GM18505 (cell line): Measurements from ENCODE around the gene DENND2C.

Experiments
- ATAC-seq: cut with Tn5 transposase; IDR thresholded peaks from one replicate; pipeline ENCODE4 v1.9.1; 2021; ENCODE audit not compliant: unreplicated experiment
- POLR2A ChIP-seq: IDR thresholded peaks from 4 replicates; pipeline ENCODE4 v1.6.1; 2011; ENCODE audit warnings: borderline replicate concordance; ENCODE audit not compliant: insufficient read depth, insufficient read length; ENCODE audit errors: extremely low read depth

DENND2C gene, protein sequence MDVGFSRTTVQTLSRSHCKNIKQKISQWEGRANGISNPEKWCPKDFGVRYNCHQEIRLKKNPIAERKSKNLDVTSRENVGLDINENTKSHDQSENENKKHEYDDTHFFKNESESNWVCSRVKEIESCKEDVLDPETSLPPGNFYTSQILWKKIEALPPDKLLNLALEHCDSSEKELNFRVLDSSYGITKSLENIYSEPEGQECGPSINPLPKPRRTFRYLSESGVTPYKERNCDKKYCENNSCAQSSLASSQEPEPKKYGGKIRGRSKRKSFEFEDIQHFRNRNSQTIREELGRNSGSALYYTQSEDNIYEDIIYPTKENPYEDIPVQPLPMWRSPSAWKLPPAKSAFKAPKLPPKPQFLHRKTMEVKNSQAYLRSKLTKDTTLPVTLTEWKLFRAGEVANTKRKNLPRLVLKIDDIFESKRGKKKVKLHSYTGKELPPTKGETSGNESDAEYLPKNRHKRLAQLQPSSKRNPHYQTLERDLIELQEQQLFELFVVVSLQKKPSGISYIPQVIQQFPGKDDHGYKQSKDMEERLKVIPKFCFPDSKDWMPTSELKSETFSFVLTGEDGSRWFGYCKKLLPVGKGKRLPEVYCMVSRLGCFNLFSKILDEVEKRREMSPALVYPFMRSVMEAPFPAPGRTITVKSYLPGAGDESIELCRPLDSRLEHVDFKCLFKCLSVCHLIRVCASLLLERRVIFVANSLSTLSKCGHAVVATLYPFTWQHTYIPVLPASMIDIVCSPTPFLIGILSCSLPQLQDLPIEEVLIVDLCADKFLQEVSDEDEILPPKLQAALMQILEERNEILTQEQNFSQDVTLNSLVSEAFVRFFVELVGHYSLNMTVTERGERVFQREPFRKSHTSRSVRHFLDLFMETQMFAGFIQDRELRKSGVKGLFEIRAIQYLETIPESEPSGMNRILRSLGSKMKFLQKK

DNA sequence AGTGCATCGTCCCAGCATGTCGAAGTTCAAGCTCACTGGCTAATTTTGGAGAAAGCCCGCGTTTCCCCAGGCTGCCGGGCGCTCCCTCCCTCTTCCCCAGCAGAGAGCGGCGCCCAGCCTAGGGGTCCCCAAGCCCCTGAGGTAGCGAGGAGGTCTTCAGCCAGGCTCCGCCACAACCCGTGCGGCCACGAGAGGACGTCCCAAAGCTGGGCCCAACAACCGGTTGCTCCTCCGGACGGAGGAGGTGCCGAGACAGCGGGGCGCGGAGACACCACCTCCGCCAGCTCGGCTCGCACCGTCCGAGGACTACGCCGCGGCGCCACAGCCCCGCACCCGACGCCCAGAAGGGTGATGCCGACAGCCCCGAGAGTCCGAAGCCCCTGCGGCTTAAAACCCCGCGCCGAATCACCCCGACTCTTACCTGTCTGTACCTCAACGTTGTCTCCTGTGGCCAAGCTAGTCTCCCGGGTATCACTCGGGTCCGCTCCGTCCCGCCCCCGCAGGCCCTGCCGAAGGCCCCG, at the start of gene DENND2C:
Gene DENND2C (minus strand): TSS at position 488 of the 521 bp plus-strand sequence. CDS start 44,065 bp downstream, outside the sequence.
- no peak for TF ChIP-seq POLR2A
- ATAC-seq, result peak; percentile 55

- no peak for TF ChIP-seq POLR2A
These were observed 49.6 kb upstream of the DENND2C start for GRCh38 chr1:114719424-114719787.

GRCh38 chr1:114718661-114719423, 49.0 kb upstream of the DENND2C start:
- no peak for TF ChIP-seq POLR2A
- ATAC-seq, result no peak

More at GRCh38 chr1:114719424-114719787, 49.6 kb upstream of the DENND2C start:
- no peak for ATAC-seq

GRCh38 chr1:114716304-114717170, 46.7 kb upstream of the DENND2C start, which contains the start of gene NRAS:
NRAS (minus strand) TSS chr1:114716771; CDS start chr1:114716160, 611 bp downstream.
- peak; percentile 97 for ATAC-seq
- peak; percentile 90 for TF ChIP-seq POLR2A

DNA sequence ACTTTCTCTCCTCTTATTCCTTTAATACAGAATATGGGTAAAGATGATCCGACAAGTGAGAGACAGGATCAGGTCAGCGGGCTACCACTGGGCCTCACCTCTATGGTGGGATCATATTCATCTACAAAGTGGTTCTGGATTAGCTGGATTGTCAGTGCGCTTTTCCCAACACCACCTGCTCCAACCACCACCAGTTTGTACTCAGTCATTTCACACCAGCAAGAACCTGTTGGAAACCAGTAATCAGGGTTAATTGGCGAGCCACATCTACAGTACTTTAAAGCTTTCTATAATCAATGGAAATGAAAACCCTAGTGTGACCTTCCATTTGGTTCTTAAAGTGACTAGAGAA, 46.1 kb upstream of the DENND2C start:
- TF ChIP-seq POLR2A, result no peak
- ATAC-seq, result no peak

DNA sequence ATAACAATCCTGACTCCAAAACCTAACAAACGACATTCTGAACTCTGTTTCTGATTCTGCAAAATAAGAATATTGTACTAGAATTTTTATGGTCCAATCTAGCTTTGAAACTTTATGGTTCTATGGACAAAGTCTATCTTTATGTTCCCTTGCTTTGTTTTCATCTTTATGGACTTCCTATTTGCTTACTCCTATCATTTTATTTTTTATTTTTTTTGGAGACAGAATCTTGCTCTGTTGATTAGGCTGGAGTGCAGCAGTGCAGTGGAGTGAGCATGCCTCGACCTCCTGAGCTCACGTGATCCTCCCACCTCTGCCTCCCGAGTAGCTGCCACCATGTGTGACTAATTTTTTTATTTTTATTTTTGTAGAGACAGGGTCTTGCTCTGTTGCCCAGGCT, 43.1 kb upstream of the DENND2C start:
- no peak for TF ChIP-seq POLR2A
- no peak for ATAC-seq

GRCh38 chr1:114710360-114710759, 40.5 kb upstream of the DENND2C start:
- ATAC-seq, result no peak
- no peak for TF ChIP-seq POLR2A

DNA sequence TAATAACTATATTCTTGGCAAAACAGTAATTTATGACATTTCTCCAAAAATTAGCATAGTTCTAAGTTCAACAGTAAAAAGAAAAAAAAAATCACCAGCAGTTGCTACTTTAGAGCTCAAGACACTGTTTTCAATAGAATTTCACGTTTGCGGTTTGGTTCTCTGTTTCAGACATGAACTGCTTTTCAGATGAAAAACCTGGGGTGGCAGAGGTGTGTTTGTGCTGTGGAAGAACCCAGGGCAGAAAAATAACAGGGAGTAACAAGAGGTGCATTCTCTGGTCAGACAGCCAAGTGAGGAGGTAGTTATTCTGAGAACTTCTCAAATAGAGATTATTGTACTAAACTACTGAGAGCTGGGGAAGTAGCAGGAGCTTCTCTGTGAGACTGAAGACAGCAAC, 37.8 kb upstream of the DENND2C start:
- ATAC-seq, result no peak
- no peak for TF ChIP-seq POLR2A

DNA sequence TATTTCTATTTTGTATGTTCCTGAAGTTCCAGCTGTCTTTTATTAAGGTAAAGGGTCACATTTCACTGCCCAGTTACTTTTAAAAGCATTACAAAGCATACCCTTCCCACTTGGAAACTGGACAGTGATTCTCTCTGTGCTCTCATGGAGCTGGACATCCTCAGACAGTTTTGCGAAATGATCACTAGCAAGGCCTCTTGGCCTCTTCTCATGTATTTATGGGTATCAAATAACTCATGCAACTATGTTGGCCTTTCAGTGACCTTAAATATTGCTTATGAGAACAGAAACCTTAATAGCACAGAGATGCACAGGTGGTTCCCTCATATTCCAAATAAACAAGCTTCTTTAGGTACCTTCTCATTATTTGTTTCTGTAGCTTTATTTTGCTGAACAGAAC, 33.4 kb upstream of the DENND2C start:
- TF ChIP-seq POLR2A, result no peak
- no peak for ATAC-seq

DNA sequence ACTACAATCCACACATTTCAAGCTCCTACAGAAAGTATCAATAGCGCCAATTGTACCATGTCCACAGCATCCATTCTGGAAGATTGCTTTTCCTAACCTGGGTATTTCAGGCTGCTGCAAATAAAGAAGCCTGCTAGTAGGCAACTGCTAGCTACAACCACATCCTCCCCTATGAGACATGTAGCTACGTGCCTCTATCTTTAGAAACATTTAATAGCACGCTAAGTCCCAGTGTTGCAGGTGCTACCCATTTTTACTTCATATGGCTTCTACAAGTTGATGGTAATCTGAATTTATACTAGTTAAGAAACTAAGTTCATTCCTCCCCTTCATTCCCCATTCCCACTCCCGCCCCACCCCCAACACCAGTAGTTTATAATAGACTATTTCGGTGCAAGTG, 32.9 kb upstream of the DENND2C start:
- ATAC-seq, result no peak
- no peak for TF ChIP-seq POLR2A

GRCh38 chr1:114701931-114702330, 32.1 kb upstream of the DENND2C start:
- no peak for ATAC-seq
- TF ChIP-seq POLR2A, result no peak

DNA sequence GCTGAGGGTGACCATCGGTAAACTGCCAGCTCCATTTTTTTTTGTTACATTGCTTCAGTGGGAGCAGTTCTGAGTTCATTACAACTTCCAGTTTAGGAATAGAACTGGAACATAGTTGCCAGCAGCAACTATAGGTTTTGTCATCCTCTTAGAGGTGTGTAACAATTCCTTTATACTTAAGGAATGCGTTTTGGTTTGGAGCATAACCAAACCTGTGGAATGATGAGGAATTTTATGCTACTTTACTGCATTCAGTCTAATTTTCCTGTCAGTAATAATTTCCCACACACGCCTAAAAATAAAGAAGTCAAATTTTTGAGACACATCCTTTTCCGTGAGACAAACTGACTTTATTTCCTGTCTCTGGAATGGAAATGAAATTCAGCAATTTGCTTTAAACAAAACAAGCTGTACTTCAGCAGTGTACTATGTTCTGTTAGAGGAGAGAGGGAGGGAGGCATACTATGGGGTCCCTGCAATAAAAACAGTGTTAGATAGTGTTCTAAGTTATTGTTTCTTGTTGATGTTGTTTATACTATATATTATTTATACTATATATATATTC, 30.3 kb upstream of the DENND2C start:
- no peak for TF ChIP-seq POLR2A
- no peak for ATAC-seq
